HepG2 (cell line): Measurements from ENCODE around the gene PTCD1. TPM values are rescaled to one million over a fixed set of nuclear protein-coding genes. Genes with fewer than 3 reads are reported as not detected.

Experiments used
- ATF3 ChIP-seq: sonication (generic); formaldehyde crosslinking; IDR thresholded peaks from 2 replicates; pipeline ENCODE4 v1.4.0; 2020; ENCODE audit warnings: missing genetic modification reagents
- IRX3 ChIP-seq: sonication (generic); formaldehyde crosslinking; IDR thresholded peaks from 2 replicates; pipeline ENCODE4 v1.8.1; 2023; ENCODE audit warnings: mild to moderate bottlenecking, low read depth, missing genetic modification reagents, borderline replicate concordance
- NFATC3 ChIP-seq: sonication (generic); formaldehyde crosslinking; IDR thresholded peaks from 2 replicates; pipeline ENCODE4 v1.5.1; 2020; ENCODE audit warnings: mild to moderate bottlenecking, missing genetic modification reagents
- NKX3-1 ChIP-seq: sonication (generic); formaldehyde crosslinking; IDR thresholded peaks from 2 replicates; pipeline ENCODE4 v1.5.0; 2020; ENCODE audit warnings: missing genetic modification reagents
- NR2C2 ChIP-seq: sonication (generic); formaldehyde crosslinking; IDR thresholded peaks from 2 replicates; pipeline ENCODE4 v1.4.0; 2020; ENCODE audit warnings: missing genetic modification reagents, mild to moderate bottlenecking, moderate library complexity, borderline replicate concordance
- RNF219 ChIP-seq: sonication (generic); formaldehyde crosslinking; IDR thresholded peaks from 2 replicates; pipeline ENCODE4 v1.5.0; 2020; ENCODE audit warnings: mild to moderate bottlenecking, missing genetic modification reagents
- RXRA ChIP-seq: sonication (generic); formaldehyde crosslinking; IDR thresholded peaks from 2 replicates; pipeline ENCODE4 v1.5.1; 2020; ENCODE audit warnings: missing genetic modification reagents
- SALL1 ChIP-seq: sonication (generic); formaldehyde crosslinking; IDR thresholded peaks from 2 replicates; pipeline ENCODE4 v1.8.0; 2022; ENCODE audit warnings: mild to moderate bottlenecking, missing genetic modification reagents
- SRY ChIP-seq: sonication (generic); formaldehyde crosslinking; IDR thresholded peaks from 2 replicates; pipeline ENCODE4 v1.8.0; 2022; ENCODE audit warnings: mild to moderate bottlenecking, missing genetic modification reagents
- TIGD3 ChIP-seq: sonication (generic); formaldehyde crosslinking; IDR thresholded peaks from 2 replicates; pipeline ENCODE4 v1.5.1; 2020; ENCODE audit warnings: mild to moderate bottlenecking, missing genetic modification reagents, borderline replicate concordance
- ZFAT ChIP-seq: sonication (generic); formaldehyde crosslinking; conservative IDR thresholded peaks from 2 replicates; pipeline ENCODE4 v1.8.1; 2023; ENCODE audit warnings: missing genetic modification reagents, inconsistent platforms
- ZIK1 ChIP-seq: sonication (generic); formaldehyde crosslinking; IDR thresholded peaks from 2 replicates; pipeline ENCODE4 v1.5.0; 2020; ENCODE audit warnings: mild to moderate bottlenecking, low read depth, missing genetic modification reagents, borderline replicate concordance
- ZNF317 ChIP-seq: sonication (generic); formaldehyde crosslinking; IDR thresholded peaks from 2 replicates; pipeline ENCODE4 v1.5.0; 2020; ENCODE audit warnings: mild to moderate bottlenecking, missing genetic modification reagents
- ZNF558 ChIP-seq: sonication (generic); formaldehyde crosslinking; IDR thresholded peaks from 2 replicates; pipeline ENCODE4 v1.9.0; 2022; ENCODE audit warnings: mild to moderate bottlenecking, missing genetic modification reagents, borderline replicate concordance
- ZNF597 ChIP-seq: sonication (generic); formaldehyde crosslinking; IDR thresholded peaks from 2 replicates; pipeline ENCODE4 v1.5.0; 2020; ENCODE audit warnings: missing genetic modification reagents
- ZNF776 ChIP-seq: sonication (generic); formaldehyde crosslinking; IDR thresholded peaks from 2 replicates; pipeline ENCODE4 v1.4.0; 2020; ENCODE audit warnings: mild to moderate bottlenecking, missing genetic modification reagents
- polyA plus RNA-seq, 8 experiments: library from polyadenylated mRNA; depleted of rRNA in 3 of 8; stranded (reverse) in 7 of 8; unstranded in 1 of 8; fragments of >200 nt; fragmentation: Illumina TruSeq in 4 of 8; extraction: Trizol in 4 of 8; gene quantifications; 2 replicates each; pipeline versions ENCODE4 v1.2.1 to v1.2.3, GENCODE V29; 2011 to 2016; ENCODE audit warnings: low read depth in 4 of 8, missing spikeins in 1 of 8, mixed read lengths in 1 of 8; ENCODE audit not compliant: insufficient read depth in 1 of 8
- total RNA-seq, 5 experiments: library from RNA; depleted of rRNA; stranded (reverse); fragments of >200 nt; fragmentation: Illumina TruSeq; extraction: Trizol; gene quantifications; 2 replicates each; pipeline ENCODE4 v1.2.3, GENCODE V29; 2016; ENCODE audit warnings: low read depth in 1 of 5
- TF ChIP-seq, protein P1 (sequence below): sonication (generic); formaldehyde crosslinking; IDR thresholded peaks from 2 replicates; pipeline ENCODE4 v1.4.0; 2020; ENCODE audit warnings: missing genetic modification reagents

The PTCD1 gene
- total and polyA plus RNA-seq, 2 of the 13 experiments (the other 11 are each of a cell fraction or from before 2014, with no cell fraction given) = 3.0 to 8.4 TPM

DNA sequence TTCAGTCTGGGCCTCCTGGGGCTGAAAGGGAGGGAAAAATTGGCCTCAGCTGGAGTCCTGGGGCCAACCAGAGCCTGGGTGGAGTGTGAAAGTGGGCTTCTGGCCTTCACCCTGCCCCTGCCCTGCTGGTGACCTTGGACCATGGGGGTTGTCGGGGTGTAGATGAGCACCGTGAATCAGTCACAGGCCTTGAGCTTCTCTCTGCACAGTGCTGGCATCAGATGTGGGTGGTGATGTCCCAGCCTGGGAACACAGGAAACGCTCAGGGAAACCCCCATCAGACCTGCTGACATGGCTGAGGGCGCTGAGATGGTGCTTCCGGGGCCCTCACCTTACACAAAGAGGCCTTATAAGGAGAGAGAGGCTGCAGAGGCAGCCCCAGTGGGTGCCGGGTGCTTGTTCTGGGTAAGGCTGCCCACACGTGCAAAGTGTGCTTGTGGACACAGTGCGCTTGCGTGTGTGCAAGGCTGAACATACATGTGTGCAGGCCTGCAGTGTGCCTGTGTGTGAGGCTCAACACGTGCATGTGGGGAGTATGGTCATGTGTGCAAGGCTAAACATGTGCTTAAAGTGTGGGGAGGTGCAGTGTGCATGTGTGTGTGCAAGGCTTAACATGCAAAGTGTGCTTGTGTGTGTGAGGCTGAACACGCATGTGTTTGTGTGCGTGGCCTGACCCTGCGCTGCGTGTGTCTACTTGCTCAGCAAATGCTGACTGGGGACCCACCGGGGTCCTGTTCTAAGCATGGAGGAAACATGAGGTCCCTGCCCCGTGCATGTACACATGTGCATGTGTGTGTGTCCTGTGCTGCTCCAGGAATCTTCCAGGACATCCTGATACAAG is 57.6 kb downstream of the PTCD1 start (continued):
- TF ChIP-seq, protein P1, sequence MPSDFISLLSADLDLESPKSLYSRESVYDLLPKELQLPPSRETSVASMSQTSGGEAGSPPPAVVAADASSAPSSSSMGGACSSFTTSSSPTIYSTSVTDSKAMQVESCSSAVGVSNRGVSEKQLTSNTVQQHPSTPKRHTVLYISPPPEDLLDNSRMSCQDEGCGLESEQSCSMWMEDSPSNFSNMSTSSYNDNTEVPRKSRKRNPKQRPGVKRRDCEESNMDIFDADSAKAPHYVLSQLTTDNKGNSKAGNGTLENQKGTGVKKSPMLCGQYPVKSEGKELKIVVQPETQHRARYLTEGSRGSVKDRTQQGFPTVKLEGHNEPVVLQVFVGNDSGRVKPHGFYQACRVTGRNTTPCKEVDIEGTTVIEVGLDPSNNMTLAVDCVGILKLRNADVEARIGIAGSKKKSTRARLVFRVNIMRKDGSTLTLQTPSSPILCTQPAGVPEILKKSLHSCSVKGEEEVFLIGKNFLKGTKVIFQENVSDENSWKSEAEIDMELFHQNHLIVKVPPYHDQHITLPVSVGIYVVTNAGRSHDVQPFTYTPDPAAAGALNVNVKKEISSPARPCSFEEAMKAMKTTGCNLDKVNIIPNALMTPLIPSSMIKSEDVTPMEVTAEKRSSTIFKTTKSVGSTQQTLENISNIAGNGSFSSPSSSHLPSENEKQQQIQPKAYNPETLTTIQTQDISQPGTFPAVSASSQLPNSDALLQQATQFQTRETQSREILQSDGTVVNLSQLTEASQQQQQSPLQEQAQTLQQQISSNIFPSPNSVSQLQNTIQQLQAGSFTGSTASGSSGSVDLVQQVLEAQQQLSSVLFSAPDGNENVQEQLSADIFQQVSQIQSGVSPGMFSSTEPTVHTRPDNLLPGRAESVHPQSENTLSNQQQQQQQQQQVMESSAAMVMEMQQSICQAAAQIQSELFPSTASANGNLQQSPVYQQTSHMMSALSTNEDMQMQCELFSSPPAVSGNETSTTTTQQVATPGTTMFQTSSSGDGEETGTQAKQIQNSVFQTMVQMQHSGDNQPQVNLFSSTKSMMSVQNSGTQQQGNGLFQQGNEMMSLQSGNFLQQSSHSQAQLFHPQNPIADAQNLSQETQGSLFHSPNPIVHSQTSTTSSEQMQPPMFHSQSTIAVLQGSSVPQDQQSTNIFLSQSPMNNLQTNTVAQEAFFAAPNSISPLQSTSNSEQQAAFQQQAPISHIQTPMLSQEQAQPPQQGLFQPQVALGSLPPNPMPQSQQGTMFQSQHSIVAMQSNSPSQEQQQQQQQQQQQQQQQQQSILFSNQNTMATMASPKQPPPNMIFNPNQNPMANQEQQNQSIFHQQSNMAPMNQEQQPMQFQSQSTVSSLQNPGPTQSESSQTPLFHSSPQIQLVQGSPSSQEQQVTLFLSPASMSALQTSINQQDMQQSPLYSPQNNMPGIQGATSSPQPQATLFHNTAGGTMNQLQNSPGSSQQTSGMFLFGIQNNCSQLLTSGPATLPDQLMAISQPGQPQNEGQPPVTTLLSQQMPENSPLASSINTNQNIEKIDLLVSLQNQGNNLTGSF (CRISPR knock-in tag) = no peak
- TF ChIP-seq ZFAT (CRISPR knock-in tag) = no peak
- no peak for TF ChIP-seq NFATC3
- TF ChIP-seq IRX3 = no peak
- no peak for TF ChIP-seq TIGD3 (CRISPR knock-in tag)
- no peak for TF ChIP-seq SRY (CRISPR knock-in tag)
- peak; percentile 34 for TF ChIP-seq SALL1 (CRISPR knock-in tag)
- no peak for TF ChIP-seq RNF219 (CRISPR knock-in tag)
- TF ChIP-seq ZNF597 (CRISPR knock-in tag) = no peak
- peak; percentile 24; the same call in 1 of the 2 replicates for TF ChIP-seq NR2C2 (CRISPR knock-in tag)
- TF ChIP-seq ZNF558 (CRISPR knock-in tag) = no peak
- TF ChIP-seq ZNF317 (CRISPR knock-in tag) = no peak
- 0 out of 2 replicates have a peak, but pooled peaks have one; percentile 31 for TF ChIP-seq ZNF776
- no peak for TF ChIP-seq NKX3-1
- TF ChIP-seq ATF3 (CRISPR knock-in tag) = no peak
- peak; percentile 83; the same call in 1 of the 2 replicates for TF ChIP-seq RXRA (CRISPR knock-in tag)
- TF ChIP-seq ZIK1 (CRISPR knock-in tag) = peak; percentile 42; the same call in 1 of the 2 replicates
